A549 (cell line): Measurements from ENCODE around the gene CRYBB1.

Experiments used
- EP300 ChIP-seq, 2 experiments: fragments of >200 bp; sonication (Bioruptor Twin); formaldehyde crosslinking; IDR thresholded peaks; 2 replicates in 1 of 2; 3 replicates in 1 of 2; pipeline ENCODE4 v1.6.1; 2016 to 2017
- JUNB ChIP-seq: fragments of >200 bp; sonication (Bioruptor Twin); formaldehyde crosslinking; IDR thresholded peaks from 2 replicates; pipeline ENCODE4 v1.6.1; 2016
- KDM5A ChIP-seq: fragments of 200-600 bp; sonication (generic); IDR thresholded peaks from 2 replicates; pipeline ENCODE4 v1.6.1; 2016; ENCODE audit warnings: antibody characterized with exemption, mild to moderate bottlenecking
- MYC ChIP-seq: IDR thresholded peaks from 2 replicates; pipeline ENCODE4 v1.6.1; 2012; ENCODE audit warnings: mild to moderate bottlenecking, inconsistent platforms, low read length, improper control_type of control experiment, borderline replicate concordance
- POLR2A ChIP-seq: IDR thresholded peaks from 2 replicates; pipeline ENCODE4 v1.6.1; 2012; ENCODE audit warnings: mild to moderate bottlenecking, low read length
- RFX5 ChIP-seq: fragments of 450-650 bp; IDR thresholded peaks from 2 replicates; pipeline ENCODE4 v1.7.1; 2014; ENCODE audit warnings: antibody characterized with exemption, mild to moderate bottlenecking, moderate library complexity
- TFCP2L1 ChIP-seq: fragments of 250-450 bp; sonication (Bioruptor Pico); IDR thresholded peaks from 2 replicates; pipeline ENCODE4 v1.5.0; 2021; ENCODE audit warnings: mild to moderate bottlenecking
- ZC3H11A ChIP-seq: fragments of 450-650 bp; IDR thresholded peaks from 2 replicates; pipeline ENCODE4 v1.6.1; 2014; ENCODE audit warnings: antibody characterized with exemption, mild to moderate bottlenecking
- TF ChIP-seq, protein P1 (sequence below): fragments of >200 bp; sonication (Bioruptor Twin); formaldehyde crosslinking; IDR thresholded peaks from 3 replicates; pipeline ENCODE4 v1.5.1; 2016
- TF ChIP-seq, protein P2 (sequence below): IDR thresholded peaks from 2 replicates; pipeline ENCODE4 v1.6.1; 2012; ENCODE audit warnings: low read depth, borderline replicate concordance
- TF ChIP-seq, protein P3 (sequence below): IDR thresholded peaks from 2 replicates; pipeline ENCODE4 v1.6.1; 2012

DNA sequence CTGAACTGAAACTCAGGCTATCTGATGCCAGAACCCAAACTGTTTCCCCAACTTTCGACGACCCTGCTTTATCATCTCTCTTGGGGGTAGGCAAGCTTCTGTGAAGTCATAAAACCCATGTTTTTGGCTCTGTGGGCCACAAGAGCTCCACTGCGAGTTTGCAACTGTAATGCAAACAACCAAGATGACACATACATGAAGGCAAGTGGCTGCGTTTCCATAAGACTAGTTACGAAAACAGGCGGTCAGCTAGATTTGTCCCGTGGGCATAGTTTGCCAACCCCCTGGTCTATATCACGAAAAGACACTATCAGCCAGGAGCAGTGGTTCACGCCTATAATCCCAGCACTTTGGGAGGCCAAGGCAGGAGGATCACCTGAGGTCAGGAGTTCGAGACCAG lies 65.4 kb downstream of the CRYBB1 start:
- TF ChIP-seq ZC3H11A, result no peak
- no peak for TF ChIP-seq KDM5A
- TF ChIP-seq JUNB, result no peak
- TF ChIP-seq, protein P1, sequence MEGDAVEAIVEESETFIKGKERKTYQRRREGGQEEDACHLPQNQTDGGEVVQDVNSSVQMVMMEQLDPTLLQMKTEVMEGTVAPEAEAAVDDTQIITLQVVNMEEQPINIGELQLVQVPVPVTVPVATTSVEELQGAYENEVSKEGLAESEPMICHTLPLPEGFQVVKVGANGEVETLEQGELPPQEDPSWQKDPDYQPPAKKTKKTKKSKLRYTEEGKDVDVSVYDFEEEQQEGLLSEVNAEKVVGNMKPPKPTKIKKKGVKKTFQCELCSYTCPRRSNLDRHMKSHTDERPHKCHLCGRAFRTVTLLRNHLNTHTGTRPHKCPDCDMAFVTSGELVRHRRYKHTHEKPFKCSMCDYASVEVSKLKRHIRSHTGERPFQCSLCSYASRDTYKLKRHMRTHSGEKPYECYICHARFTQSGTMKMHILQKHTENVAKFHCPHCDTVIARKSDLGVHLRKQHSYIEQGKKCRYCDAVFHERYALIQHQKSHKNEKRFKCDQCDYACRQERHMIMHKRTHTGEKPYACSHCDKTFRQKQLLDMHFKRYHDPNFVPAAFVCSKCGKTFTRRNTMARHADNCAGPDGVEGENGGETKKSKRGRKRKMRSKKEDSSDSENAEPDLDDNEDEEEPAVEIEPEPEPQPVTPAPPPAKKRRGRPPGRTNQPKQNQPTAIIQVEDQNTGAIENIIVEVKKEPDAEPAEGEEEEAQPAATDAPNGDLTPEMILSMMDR, result no peak
- TF ChIP-seq, protein P2, sequence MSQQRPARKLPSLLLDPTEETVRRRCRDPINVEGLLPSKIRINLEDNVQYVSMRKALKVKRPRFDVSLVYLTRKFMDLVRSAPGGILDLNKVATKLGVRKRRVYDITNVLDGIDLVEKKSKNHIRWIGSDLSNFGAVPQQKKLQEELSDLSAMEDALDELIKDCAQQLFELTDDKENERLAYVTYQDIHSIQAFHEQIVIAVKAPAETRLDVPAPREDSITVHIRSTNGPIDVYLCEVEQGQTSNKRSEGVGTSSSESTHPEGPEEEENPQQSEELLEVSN, result no peak
- TF ChIP-seq POLR2A, result no peak
- TF ChIP-seq TFCP2L1, result no peak
- no peak for TF ChIP-seq RFX5
- TF ChIP-seq EP300 (IDR thresholded peaks at IDR 0.05), result no peak
- TF ChIP-seq, protein P3, sequence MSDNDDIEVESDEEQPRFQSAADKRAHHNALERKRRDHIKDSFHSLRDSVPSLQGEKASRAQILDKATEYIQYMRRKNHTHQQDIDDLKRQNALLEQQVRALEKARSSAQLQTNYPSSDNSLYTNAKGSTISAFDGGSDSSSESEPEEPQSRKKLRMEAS, result no peak
- no peak for TF ChIP-seq MYC
